ENCODE measurements around the gene LRRC8A.

DNA sequence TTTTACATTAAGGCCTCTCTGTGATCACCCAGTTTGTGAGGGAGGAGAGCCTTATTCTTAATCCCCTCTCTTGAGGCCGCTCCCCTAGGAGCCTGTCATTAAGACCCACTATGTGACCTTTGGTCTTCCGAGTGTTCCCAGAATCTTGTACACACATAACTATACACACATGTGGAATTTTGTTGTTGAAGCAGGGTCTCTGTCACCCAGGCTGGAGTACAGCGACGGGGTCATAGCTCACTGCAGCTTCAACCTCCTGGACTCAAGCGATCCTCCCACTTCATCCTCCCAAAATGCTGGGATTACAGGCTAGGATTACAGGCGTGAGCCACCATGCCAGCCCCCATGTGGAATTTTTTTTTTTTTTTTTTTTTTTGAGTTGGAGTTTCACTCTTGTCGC, 24.0 kb downstream of the LRRC8A start:
- TF ChIP-seq, protein P1, sequence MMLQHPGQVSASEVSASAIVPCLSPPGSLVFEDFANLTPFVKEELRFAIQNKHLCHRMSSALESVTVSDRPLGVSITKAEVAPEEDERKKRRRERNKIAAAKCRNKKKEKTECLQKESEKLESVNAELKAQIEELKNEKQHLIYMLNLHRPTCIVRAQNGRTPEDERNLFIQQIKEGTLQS (IDR thresholded peaks at IDR 0.05) = no peak
- TF ChIP-seq POLR2A (IDR thresholded peaks at IDR 0.05; ENCODE audit: borderline replicate concordance, extremely low read depth, insufficient read depth, insufficient read length) = no peak
- no peak for TF ChIP-seq EZH2 (IDR thresholded peaks at IDR 0.05)
- TF ChIP-seq, protein P2, sequence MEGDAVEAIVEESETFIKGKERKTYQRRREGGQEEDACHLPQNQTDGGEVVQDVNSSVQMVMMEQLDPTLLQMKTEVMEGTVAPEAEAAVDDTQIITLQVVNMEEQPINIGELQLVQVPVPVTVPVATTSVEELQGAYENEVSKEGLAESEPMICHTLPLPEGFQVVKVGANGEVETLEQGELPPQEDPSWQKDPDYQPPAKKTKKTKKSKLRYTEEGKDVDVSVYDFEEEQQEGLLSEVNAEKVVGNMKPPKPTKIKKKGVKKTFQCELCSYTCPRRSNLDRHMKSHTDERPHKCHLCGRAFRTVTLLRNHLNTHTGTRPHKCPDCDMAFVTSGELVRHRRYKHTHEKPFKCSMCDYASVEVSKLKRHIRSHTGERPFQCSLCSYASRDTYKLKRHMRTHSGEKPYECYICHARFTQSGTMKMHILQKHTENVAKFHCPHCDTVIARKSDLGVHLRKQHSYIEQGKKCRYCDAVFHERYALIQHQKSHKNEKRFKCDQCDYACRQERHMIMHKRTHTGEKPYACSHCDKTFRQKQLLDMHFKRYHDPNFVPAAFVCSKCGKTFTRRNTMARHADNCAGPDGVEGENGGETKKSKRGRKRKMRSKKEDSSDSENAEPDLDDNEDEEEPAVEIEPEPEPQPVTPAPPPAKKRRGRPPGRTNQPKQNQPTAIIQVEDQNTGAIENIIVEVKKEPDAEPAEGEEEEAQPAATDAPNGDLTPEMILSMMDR (IDR thresholded peaks at IDR 0.05 in 2 of 3, conservative IDR thresholded peaks at IDR 0.05 in 1 of 3; ENCODE audit: borderline replicate concordance in 1 of 3, insufficient read depth in 1 of 3, low read depth in 2 of 3, low read length in 2 of 3) = no peak
- TF ChIP-seq, protein P3, sequence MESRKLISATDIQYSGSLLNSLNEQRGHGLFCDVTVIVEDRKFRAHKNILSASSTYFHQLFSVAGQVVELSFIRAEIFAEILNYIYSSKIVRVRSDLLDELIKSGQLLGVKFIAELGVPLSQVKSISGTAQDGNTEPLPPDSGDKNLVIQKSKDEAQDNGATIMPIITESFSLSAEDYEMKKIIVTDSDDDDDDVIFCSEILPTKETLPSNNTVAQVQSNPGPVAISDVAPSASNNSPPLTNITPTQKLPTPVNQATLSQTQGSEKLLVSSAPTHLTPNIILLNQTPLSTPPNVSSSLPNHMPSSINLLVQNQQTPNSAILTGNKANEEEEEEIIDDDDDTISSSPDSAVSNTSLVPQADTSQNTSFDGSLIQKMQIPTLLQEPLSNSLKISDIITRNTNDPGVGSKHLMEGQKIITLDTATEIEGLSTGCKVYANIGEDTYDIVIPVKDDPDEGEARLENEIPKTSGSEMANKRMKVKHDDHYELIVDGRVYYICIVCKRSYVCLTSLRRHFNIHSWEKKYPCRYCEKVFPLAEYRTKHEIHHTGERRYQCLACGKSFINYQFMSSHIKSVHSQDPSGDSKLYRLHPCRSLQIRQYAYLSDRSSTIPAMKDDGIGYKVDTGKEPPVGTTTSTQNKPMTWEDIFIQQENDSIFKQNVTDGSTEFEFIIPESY (IDR thresholded peaks at IDR 0.05; ENCODE audit: extremely low read depth, insufficient replicate concordance, low read length) = no peak
- no peak for TF ChIP-seq ZNF274 (IDR thresholded peaks at IDR 0.05; ENCODE audit: low read depth, low read length)
- TF ChIP-seq YY1 (IDR thresholded peaks at IDR 0.05; ENCODE audit: extremely low read depth, insufficient replicate concordance, low read depth, low read length) = no peak
- no peak for TF ChIP-seq EGR1 (IDR thresholded peaks at IDR 0.05; ENCODE audit: low read depth)
- no peak for TF ChIP-seq REST (IDR thresholded peaks at IDR 0.05; ENCODE audit: low read depth)
- TF ChIP-seq POLR2AphosphoS5 (IDR thresholded peaks at IDR 0.05; ENCODE audit: low read depth, low read length) = no peak
- TF ChIP-seq TCF7L2 (IDR thresholded peaks at IDR 0.05; ENCODE audit: borderline replicate concordance, extremely low read depth, insufficient read depth, insufficient read length) = no peak
- TF ChIP-seq FOSL1 (IDR thresholded peaks at IDR 0.05; ENCODE audit: low read depth) = no peak
- no peak for TF ChIP-seq SRF (IDR thresholded peaks at IDR 0.05; ENCODE audit: low read depth)
- TF ChIP-seq, protein P4, sequence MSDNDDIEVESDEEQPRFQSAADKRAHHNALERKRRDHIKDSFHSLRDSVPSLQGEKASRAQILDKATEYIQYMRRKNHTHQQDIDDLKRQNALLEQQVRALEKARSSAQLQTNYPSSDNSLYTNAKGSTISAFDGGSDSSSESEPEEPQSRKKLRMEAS (IDR thresholded peaks at IDR 0.05) = no peak
